Erythroblast (primary cell): ENCODE results near the gene NLGN3.

Experiments used
- DNase-seq, 2 experiments: peaks; one replicate each; lab custom pipeline; 2025; lab: John Stamatoyannopoulos, UW
- GATA1 ChIP-seq: IDR thresholded peaks from 2 replicates; pipeline ENCODE4 v1.6.1; 2011; ENCODE audit warnings: low read depth, mild to moderate bottlenecking, control low read depth, low read length, moderate library complexity
- POLR2A ChIP-seq: IDR thresholded peaks from 2 replicates; pipeline ENCODE4 v1.6.1; 2011; ENCODE audit warnings: mild to moderate bottlenecking, low read length

Gene NLGN3

GRCh38 chrX:71107762-71108360 lies 36.8 kb upstream of the NLGN3 start:
- peak; percentile 47 to 71 for DNase-seq

DNA sequence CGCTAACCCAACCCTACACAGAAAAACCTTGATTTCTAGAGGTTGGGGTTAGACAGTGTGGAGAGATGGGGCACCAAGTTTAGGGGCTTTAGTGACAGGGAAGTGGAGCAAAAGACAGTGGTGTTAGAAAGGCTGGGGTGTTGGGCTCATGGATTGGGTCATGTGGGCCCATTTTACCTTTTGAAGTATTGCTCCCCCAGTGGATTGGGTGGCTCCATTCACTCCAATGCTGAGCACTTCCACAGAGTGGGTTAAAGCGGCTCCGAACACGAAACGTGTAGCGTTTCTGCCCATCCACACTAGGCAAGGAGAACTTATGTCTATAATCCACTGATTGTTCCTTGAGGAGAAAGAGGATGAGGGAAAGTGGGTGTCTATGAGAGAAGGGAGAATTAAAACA lies 35.6 kb upstream of the NLGN3 start:
- no peak for TF ChIP-seq POLR2A
- no peak for TF ChIP-seq GATA1

More at GRCh38 chrX:71107762-71108360, 36.8 kb upstream of the NLGN3 start:
- TF ChIP-seq GATA1 (no peak), POLR2A (no peak)

GRCh38 chrX:71111141-71111843 lies 33.3 kb upstream of the NLGN3 start, which contains the start of gene IL2RG:
Gene IL2RG, minus strand, starts transcription at chrX:71111577. Its CDS starts 38 bp downstream, at chrX:71111539.
- peak; percentile 8 to 15 for DNase-seq
- TF ChIP-seq GATA1 (no peak), POLR2A (peak; percentile 67)

More for the DNA sequence above, 35.6 kb upstream of the NLGN3 start:
- DNase-seq = no peak

DNA sequence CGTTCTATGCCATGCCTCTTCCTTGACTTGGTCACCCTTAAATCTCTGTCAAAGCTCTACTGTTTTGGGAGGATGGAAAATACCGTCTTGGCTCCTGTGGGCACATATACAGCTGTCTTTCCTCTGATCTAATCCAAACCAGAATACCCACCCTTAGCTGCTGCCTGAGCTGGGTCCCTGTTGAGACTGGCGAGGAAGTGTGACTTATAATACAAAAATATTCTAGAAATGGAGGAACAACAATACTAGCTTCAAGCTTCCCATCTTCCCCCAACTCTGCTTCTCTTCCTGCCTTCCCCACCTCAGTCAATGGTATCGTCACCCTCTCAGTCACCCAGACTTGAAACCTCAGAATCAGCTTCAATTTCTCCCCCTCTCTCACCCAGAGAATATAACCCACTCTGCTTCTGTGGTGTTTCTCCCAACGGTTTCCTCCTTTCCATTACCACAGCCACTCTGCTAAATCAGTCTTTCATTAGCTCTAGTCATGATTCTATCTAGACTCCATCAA lies 32.7 kb upstream of the NLGN3 start:
- TF ChIP-seq GATA1 = no peak
- TF ChIP-seq POLR2A = peak; percentile 10
- no peak for DNase-seq

DNA sequence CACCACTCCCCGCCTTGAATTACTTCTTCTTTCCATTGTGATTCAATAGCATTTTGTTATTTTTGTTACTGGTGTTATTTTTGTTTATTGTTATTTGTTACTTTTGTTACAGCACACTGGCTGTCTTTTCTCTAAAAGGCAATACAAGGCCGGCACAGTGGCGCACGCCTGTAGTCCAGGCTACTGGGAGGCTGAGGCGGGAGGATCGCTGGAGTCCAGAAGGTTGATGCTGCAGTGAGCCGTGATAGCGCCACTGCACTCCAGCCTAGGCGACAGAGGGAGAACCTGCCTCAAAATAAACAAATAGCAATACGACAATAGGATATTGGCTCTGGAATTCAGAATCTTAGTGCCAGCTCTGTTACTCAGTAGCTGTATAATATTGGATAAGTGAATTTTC lies 27.3 kb upstream of the NLGN3 start:
- TF ChIP-seq GATA1 (no peak), POLR2A (no peak)
- DNase-seq = no peak

- peak; percentile 73 for TF ChIP-seq POLR2A
- no peak for TF ChIP-seq GATA1
- DNase-seq = peak; percentile 83 to 84
Measured at GRCh38 chrX:71118032-71118984, 26.3 kb upstream of the NLGN3 start, which contains the start of gene MED12. Gene MED12, plus strand, starts transcription at chrX:71118596. Its CDS starts 159 bp downstream, at chrX:71118755.

DNA sequence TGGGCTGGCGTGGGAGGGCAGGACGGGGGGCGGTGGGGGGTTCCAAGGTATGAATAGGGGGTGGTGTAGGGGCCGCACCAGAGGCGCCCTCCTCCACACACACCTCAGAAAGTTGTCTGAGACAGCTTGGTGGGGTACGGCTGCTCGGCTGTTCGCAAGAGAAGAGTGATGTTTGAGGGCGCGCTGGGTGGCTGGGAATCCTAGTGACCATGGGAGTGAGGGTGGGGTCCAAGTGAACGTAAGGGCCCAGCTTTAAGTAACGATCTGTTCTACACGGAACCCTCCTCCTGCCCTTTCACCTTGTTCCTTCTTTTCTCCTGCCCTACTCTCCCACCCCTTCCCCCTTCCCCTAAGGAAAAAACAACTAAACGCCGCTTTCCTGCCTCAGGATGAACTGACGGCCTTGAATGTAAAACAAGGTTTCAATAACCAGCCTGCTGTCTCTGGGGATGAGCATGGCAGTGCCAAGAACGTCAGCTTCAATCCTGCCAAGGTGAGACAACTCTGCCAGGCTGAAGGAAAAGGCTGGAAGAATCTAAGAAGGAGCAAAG lies 25.6 kb upstream of the NLGN3 start:
- DNase-seq = peak; percentile 37 to 51
- TF ChIP-seq POLR2A = no peak
- no peak for TF ChIP-seq GATA1

- DNase-seq = no peak
- TF ChIP-seq POLR2A (no peak), GATA1 (no peak)
Measured at GRCh38 chrX:71128166-71128833, 16.3 kb upstream of the NLGN3 start.

DNA sequence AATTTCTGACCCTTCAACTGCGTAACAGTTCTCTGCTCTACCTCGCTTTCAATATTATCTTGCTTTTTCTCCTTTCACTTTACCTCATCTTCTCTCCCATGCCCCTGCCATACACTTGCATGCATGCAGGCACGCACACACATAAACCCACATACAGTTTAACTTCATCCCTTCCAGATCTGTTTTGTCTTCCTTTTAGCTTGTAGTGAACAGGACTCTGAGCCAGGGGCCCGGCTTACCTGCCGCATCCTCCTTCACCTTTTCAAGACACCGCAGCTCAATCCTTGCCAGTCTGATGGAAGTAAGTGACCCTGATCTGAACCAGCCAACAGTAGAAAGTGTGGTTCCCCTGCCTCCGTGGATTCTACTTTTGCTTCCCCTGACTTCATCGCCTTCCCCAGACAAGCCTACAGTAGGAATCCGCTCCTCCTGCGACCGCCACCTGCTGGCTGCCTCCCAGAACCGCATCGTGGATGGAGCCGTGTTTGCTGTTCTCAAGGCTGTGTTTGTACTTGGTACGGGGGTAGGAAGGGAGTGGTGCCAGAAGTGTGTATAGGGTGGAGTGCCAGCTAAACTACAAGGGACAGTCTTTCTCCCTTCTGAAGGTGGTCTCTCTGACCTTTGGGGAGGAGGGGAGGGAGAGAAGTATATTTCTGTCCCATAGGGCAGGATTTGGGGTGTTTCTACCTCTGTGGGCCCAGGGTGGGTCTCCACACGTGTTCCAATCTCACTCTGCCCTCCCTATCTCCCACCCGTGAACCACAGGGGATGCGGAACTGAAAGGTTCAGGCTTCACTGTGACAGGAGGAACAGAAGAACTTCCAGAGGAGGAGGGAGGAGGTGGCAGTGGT lies 15.5 kb upstream of the NLGN3 start:
- DNase-seq = peak; percentile 77 to 84
- TF ChIP-seq GATA1 (no peak), POLR2A (no peak)

DNA sequence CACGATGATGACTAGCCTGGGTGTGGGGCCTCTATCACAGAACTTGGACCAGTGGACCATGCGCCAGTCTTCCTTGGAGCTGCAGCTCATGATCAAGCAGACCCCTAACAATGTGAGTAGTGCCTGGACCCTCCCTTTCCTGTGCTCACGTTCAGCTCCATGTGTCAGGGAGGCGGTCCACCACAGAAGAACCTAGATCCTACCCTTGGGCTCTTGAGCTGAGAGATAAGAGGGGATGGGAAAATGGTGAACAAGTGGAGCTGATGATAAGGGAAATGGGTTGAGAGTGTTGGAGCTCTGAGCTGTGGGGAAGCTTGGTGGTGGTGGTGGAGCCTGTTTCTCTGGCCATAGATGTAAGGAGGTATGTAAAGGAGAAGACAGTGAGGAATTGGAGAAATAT lies 13.1 kb upstream of the NLGN3 start:
- peak; percentile 83 to 91 for DNase-seq
- TF ChIP-seq GATA1 = peak; percentile 46
- no peak for TF ChIP-seq POLR2A

DNA sequence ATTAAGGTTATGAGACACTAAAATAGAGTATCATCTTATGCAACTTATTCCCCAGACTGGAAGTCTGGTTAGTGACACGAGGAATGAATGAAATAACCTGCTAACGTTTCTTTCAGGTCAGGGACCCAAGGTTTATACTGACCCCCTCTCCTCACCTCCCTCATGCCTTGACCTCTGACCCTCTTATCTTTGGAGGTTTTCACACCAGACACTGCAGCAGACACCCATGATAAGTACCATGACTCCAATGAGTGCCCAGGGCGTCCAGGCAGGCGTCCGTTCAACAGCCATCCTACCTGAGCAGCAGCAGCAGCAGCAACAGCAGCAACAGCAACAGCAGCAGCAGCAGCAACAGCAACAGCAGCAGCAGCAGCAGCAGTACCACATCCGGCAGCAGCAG lies 4.2 kb upstream of the NLGN3 start:
- peak in 1 of 2 experiments; percentile 44 for DNase-seq
- TF ChIP-seq POLR2A (no peak), GATA1 (no peak)
